Lower leg skin (tissue), 4 donors: Measurements from ENCODE around the gene IL7R. TPM values are rescaled to one million over a fixed set of nuclear protein-coding genes. Genes with fewer than 3 reads are reported as not detected.

ENCODE experiments used
- DNase-seq, 2 donors: peaks; one replicate each; pipeline ENCODE4 v3.0.0-alpha.2; 2019; ENCODE audit warnings: low spot score in 2 of 2
- H3K4me3 ChIP-seq: fragments of 200-600 bp; sonication (generic); 2 replicates; pipeline ENCODE4 v1.5.1; 2017; ENCODE audit warnings: mild to moderate bottlenecking, low read depth; ENCODE audit not compliant: poor library complexity, severe bottlenecking
- POLR2A ChIP-seq, 2 donors: fragments of 450-650 bp; IDR thresholded peaks; one replicate each; pipeline ENCODE4 v1.6.1; 2016 to 2017; ENCODE audit warnings: antibody characterized with exemption in 2 of 2, mild to moderate bottlenecking in 1 of 2, moderate library complexity in 1 of 2
- WGBS, 2 donors: methylation state at CpG; one replicate each; pipeline ENCODE4 v1.1.5; 2018; 5-methylcytosine and 5-hydroxymethylcytosine counted together
- intact Hi-C: fragments of 100-400 bp; cut with DNase I; formaldehyde crosslinking; loops from one replicate; pipeline ENCODE4 v1.15.0; 2023; ENCODE audit warnings: low total_unique reads
- total RNA-seq, 4 donors: library from RNA; depleted of rRNA; stranded (reverse); fragments of >200 nt; gene quantifications; one replicate each; pipeline ENCODE4 v1.1.0, GENCODE V29; 2016
- TF ChIP-seq, protein P1 (sequence below), 3 donors: fragments of 450-650 bp; IDR thresholded peaks; one replicate each; pipeline ENCODE4 v1.5.1; 2016; ENCODE audit warnings: antibody characterized with exemption in 3 of 3, mild to moderate bottlenecking in 3 of 3, moderate library complexity in 2 of 3

Gene IL7R
- total RNA-seq, 4 donors from 2014 or later = 1.4 to 5.5 (median 4.4) TPM

DNA sequence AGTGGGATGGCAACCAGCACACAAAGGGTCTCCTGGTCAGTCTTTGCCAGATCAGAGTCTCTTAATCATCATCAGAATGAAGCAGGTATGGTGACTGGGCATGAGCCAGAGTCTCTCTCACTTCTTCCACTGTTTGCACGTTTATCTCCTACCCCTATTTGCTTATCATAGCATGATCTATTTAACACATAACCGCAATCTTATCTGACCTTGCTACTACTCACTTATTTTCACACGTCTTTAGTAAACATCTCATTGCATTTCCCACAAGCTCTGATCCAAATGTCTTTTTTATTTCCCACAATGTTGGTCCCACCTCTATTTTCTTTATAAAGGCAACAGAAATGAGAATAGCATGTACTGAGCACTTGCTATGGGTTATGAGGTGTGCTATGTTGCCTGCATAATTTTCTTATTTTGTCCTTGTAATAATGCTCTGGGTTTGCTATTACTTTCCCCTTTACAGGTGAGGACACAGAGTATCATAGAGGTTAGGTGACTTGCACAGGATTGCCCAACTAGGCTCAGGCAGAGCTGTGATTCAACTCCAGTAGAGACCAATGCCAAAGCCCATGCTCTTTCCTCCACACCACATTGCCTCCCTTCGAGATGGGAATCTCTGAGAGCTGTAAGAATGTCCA is 39.7 kb upstream of the IL7R start:
- no peak overlapping the region for H3K4me3 ChIP-seq
- 45 to 47% methylated on average over 4 of the region's 4 CpGs for WGBS, 2 donors
- TF ChIP-seq POLR2A (IDR thresholded peaks at IDR 0.05) = no peak
- TF ChIP-seq, protein P1, sequence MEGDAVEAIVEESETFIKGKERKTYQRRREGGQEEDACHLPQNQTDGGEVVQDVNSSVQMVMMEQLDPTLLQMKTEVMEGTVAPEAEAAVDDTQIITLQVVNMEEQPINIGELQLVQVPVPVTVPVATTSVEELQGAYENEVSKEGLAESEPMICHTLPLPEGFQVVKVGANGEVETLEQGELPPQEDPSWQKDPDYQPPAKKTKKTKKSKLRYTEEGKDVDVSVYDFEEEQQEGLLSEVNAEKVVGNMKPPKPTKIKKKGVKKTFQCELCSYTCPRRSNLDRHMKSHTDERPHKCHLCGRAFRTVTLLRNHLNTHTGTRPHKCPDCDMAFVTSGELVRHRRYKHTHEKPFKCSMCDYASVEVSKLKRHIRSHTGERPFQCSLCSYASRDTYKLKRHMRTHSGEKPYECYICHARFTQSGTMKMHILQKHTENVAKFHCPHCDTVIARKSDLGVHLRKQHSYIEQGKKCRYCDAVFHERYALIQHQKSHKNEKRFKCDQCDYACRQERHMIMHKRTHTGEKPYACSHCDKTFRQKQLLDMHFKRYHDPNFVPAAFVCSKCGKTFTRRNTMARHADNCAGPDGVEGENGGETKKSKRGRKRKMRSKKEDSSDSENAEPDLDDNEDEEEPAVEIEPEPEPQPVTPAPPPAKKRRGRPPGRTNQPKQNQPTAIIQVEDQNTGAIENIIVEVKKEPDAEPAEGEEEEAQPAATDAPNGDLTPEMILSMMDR (IDR thresholded peaks at IDR 0.05) = no peak
- DNase-seq = no peak
- intact Hi-C loops = no loop called here

DNA sequence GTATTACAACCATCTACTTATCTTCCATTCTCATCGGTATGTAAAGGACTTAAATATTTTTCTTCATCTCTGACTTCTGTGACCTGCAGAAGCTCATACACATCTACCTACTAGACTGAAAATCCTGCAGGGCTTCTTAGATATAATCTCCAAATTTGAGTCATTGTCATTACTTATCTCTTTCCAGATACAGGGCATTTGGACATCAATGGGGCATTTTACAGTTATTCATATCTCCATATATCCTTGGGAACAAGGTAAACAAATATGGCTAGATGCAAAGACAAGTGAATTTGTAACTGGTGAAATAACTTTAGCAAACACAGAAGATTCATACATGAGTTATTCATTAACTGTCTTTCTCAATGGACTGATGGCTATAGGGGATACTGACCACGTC is 37.7 kb upstream of the IL7R start:
- TF ChIP-seq POLR2A (IDR thresholded peaks at IDR 0.05) = no peak
- TF ChIP-seq, protein P1 (IDR thresholded peaks at IDR 0.05) = no peak
- WGBS, 2 donors = 90 to 95% methylated on average over 2 of the region's 2 CpGs
- H3K4me3 ChIP-seq = no peak overlapping the region
- intact Hi-C loops = no loop called here
- no peak for DNase-seq

DNA sequence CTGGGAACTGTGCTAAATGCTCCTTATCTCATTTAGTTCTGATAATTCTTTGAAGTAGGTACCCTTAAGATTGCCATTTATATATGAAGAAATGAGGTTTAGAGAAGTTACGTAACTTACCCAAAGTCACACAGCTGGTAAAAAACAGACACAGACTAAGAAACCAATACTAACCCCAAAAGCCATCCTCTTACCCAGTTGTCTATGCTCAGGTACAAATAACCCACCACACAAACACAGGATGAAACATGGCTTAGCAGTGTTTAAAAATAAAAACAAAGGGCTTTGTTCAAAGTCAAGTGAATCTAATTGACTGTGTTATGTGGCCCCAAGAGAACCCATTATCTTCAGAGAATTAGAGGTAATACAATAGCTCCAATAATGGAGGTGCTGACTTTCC is 37.0 kb upstream of the IL7R start:
- TF ChIP-seq, protein P1 (IDR thresholded peaks at IDR 0.05) = no peak
- TF ChIP-seq POLR2A (IDR thresholded peaks at IDR 0.05) = no peak
- no peak for DNase-seq
- intact Hi-C loops = no loop called here
- 89 to 94% methylated on average over 1 of the region's 1 CpG for WGBS, 2 donors
- H3K4me3 ChIP-seq = no peak overlapping the region

DNA sequence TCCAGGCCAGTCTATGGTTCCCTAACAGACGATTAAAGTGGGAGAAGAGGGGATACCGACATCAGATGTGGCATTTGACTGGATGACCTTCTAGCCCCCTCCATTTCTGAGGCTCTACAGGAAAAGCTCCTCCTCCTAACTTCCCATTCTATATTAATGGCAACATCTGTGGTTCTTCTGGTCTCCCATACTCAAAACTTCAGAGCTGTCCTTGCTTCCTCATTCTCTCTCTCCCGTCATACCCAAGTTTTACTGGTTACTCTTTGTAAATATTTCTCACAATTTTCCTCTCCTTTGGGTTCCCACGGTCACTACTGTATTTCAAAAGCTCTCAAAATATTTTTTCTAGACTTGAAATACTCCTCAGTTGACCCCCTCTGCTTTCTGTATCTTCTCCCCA is 36.0 kb upstream of the IL7R start:
- intact Hi-C loops = no loop called here
- no peak for DNase-seq
- H3K4me3 ChIP-seq = no peak overlapping the region
- TF ChIP-seq POLR2A (IDR thresholded peaks at IDR 0.05) = no peak
- TF ChIP-seq, protein P1 (IDR thresholded peaks at IDR 0.05) = no peak
- 80 to 84% methylated on average over 4 of the region's 4 CpGs for WGBS, 2 donors

DNA sequence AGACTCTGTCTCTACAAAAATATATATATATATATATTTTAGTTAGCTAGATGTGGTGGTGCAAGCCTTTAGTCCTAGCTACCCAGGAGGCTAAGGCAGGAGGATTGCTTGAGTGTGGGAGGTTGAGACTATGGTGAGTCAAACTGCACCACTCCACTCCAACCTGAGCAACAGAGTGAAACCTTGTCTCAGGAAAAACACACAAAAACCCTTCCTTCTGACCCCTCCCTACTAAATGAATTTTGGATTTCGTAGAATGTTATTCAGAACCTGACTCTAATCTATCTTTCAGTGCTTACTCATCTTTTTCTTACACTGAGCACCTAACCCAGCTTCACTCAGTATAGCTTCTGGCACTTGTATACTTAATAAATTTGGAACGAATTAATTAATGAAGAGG is 35.2 kb upstream of the IL7R start:
- TF ChIP-seq, protein P1 (IDR thresholded peaks at IDR 0.05) = no peak
- TF ChIP-seq POLR2A (IDR thresholded peaks at IDR 0.05) = no peak
- no peak for DNase-seq
- no peak overlapping the region for H3K4me3 ChIP-seq
- 74 to 78% methylated on average over 2 of the region's 2 CpGs for WGBS, 2 donors
- intact Hi-C loops = no loop called here

DNA sequence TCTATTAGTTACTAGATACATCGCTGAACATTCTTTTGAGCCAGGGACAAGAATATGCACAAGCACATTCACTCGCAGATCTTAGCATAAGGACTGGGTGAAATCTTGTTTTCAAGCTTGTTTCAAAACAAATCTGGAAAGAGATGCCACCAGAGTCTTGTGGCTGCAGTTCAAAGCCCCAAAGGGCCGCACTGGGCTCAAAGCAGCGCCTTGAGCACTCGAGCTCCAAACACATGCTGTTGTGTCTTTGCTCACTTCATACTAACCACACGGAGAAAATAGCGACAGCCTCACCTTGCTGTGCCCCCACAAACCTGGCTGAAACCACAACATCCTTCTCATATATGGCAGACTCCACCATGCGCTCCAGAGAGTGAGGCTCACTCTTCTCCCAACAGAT is 34.2 kb upstream of the IL7R start:
- DNase-seq = no peak
- WGBS, 2 donors = 82 to 89% methylated on average over 8 of the region's 8 CpGs
- TF ChIP-seq POLR2A (IDR thresholded peaks at IDR 0.05) = no peak
- TF ChIP-seq, protein P1 (IDR thresholded peaks at IDR 0.05) = no peak
- intact Hi-C loops = no loop called here
- H3K4me3 ChIP-seq = no peak overlapping the region
